ENCODE results near the gene TMEM181.
"Not testable (repeated sequence)": the region's sequence is repeated elsewhere in the genome, so short reads cannot be mapped to it uniquely, and the experiment has no call there.

The TMEM181 gene

DNA sequence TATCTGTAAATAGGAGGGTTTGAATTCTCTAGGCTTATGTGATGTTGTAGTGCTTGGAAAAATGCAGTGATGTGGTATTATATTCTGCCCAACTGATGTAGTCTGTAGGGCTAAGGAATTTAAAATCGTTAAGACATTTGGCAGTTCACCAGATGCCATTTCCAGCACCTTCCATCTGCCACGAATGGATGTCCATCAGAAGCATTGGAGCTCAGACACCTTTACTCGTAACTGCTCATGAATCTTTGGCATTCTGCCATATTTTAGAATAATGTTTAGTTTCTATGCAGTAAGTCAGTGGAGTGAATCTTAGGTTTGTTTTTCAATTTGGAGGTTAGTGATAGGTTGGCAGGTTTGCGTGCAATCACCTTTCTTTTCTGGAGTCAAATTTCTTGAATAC lies 87.6 kb downstream of the TMEM181 start:
- no peak for DNase-seq (ENCODE audit: low read depth in 1 of 2, low spot score in 1 of 2)
- Histone ChIP-seq H3K27me3 (ENCODE audit: insufficient read depth, poor library complexity, severe bottlenecking) (no peaks in the 10 kb centered on the region), H3K27ac (replicated peaks) (no peak overlapping the region), H3K4me3 (replicated peaks; ENCODE audit: insufficient read depth, low read length) (no peak overlapping the region)
- TF ChIP-seq POLR2AphosphoS5 (IDR thresholded peaks at IDR 0.05; ENCODE audit: low read depth) (no peak), SPI1 (IDR thresholded peaks at IDR 0.05; ENCODE audit: borderline replicate concordance, low read depth) (no peak), GABPA (IDR thresholded peaks at IDR 0.05; ENCODE audit: low read depth) (no peak)
- TF ChIP-seq, protein P1, sequence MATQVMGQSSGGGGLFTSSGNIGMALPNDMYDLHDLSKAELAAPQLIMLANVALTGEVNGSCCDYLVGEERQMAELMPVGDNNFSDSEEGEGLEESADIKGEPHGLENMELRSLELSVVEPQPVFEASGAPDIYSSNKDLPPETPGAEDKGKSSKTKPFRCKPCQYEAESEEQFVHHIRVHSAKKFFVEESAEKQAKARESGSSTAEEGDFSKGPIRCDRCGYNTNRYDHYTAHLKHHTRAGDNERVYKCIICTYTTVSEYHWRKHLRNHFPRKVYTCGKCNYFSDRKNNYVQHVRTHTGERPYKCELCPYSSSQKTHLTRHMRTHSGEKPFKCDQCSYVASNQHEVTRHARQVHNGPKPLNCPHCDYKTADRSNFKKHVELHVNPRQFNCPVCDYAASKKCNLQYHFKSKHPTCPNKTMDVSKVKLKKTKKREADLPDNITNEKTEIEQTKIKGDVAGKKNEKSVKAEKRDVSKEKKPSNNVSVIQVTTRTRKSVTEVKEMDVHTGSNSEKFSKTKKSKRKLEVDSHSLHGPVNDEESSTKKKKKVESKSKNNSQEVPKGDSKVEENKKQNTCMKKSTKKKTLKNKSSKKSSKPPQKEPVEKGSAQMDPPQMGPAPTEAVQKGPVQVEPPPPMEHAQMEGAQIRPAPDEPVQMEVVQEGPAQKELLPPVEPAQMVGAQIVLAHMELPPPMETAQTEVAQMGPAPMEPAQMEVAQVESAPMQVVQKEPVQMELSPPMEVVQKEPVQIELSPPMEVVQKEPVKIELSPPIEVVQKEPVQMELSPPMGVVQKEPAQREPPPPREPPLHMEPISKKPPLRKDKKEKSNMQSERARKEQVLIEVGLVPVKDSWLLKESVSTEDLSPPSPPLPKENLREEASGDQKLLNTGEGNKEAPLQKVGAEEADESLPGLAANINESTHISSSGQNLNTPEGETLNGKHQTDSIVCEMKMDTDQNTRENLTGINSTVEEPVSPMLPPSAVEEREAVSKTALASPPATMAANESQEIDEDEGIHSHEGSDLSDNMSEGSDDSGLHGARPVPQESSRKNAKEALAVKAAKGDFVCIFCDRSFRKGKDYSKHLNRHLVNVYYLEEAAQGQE (IDR thresholded peaks at IDR 0.05; ENCODE audit: insufficient replicate concordance, low read depth) = no peak
- TF ChIP-seq, protein P2, sequence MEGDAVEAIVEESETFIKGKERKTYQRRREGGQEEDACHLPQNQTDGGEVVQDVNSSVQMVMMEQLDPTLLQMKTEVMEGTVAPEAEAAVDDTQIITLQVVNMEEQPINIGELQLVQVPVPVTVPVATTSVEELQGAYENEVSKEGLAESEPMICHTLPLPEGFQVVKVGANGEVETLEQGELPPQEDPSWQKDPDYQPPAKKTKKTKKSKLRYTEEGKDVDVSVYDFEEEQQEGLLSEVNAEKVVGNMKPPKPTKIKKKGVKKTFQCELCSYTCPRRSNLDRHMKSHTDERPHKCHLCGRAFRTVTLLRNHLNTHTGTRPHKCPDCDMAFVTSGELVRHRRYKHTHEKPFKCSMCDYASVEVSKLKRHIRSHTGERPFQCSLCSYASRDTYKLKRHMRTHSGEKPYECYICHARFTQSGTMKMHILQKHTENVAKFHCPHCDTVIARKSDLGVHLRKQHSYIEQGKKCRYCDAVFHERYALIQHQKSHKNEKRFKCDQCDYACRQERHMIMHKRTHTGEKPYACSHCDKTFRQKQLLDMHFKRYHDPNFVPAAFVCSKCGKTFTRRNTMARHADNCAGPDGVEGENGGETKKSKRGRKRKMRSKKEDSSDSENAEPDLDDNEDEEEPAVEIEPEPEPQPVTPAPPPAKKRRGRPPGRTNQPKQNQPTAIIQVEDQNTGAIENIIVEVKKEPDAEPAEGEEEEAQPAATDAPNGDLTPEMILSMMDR (IDR thresholded peaks at IDR 0.05; ENCODE audit: insufficient read depth, low read length) = no peak

DNA sequence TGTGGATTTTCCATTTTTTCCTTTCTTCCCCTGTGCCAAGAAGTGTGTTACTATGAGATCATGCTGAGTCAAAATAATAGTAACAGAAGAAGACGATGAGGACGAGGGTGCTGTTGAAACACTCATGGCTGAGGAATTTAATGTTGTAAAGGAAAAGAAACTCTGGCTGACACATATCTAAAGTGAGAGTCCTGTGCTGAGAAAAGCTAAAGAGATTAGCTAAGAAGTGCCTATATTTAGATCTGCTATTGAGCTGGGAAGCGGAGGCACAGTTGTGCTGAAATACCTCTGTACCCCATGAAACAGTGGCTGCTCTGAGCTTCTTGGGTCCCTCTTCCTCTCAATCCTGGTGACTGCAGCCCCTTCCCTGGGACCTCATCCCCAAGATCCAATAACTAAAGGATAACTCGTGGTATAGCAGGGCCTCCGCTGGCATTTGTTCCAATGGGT lies 88.8 kb downstream of the TMEM181 start:
- DNase-seq (ENCODE audit: low read depth in 1 of 2, low spot score in 1 of 2) = no peak
- TF ChIP-seq SPI1 (IDR thresholded peaks at IDR 0.05; ENCODE audit: borderline replicate concordance, low read depth) (no peak), GABPA (IDR thresholded peaks at IDR 0.05; ENCODE audit: low read depth) (no peak)
- TF ChIP-seq, protein P1 (IDR thresholded peaks at IDR 0.05; ENCODE audit: insufficient replicate concordance, low read depth) = no peak
- H3K27ac ChIP-seq (replicated peaks) = no peak overlapping the region
- H3K27me3 ChIP-seq (ENCODE audit: insufficient read depth, poor library complexity, severe bottlenecking) = no peaks in the 10 kb centered on the region
- no peak overlapping the region for H3K4me3 ChIP-seq (replicated peaks; ENCODE audit: insufficient read depth, low read length)

DNA sequence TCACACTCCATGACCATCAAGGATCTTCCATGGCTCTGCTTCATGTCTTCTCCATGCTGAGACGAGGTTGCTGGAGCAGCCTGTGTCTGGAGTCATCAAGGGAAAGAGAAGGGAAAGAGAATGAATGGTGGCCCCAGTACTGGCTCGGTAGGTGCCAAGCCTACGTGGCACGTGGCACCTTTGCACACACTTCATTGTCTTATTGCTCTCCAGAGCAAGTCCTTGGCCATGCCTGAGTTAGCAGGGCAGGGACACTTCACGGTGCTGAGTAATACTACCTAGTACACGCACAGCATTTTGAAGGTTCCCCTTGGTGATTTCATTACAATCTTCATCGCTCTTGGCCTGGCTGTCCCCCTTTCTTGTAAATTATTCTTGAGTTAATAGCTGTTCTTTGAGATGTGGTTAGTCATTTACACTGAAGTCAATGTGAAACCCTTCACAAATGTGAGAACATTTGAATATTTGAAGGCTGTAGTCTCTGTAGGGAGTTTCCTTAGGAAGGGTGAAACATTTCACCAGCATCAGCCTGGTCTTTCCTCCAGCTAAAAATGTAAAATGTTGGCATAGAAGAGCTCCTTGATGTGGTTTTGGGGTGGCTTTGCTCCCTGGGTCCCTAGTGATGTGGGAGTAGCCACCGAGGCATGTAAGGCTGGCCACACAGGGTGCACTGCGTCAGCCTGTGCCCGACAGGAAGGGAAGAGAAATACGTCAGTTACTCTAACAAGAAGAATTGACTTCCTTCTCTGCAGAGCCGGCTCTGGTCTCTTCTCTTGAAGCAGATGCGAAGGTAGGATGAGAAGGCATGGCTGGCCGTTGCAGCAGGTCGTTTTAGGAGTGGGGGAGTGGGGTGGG lies 89.6 kb downstream of the TMEM181 start, which contains the start of gene SYTL3:
Gene SYTL3 (plus strand): TSS at position 766 of the 855 bp plus-strand sequence. CDS start 13,215 bp downstream, outside the sequence.
- TF ChIP-seq, protein P1 (IDR thresholded peaks at IDR 0.05; ENCODE audit: insufficient replicate concordance, low read depth) = no peak
- TF ChIP-seq SPI1 (IDR thresholded peaks at IDR 0.05; ENCODE audit: borderline replicate concordance, low read depth) (peak; percentile 65; the same call in 1 of the 2 replicates), POLR2AphosphoS5 (IDR thresholded peaks at IDR 0.05; ENCODE audit: low read depth) (no peak), GABPA (IDR thresholded peaks at IDR 0.05; ENCODE audit: low read depth) (no peak)
- TF ChIP-seq, protein P2 (IDR thresholded peaks at IDR 0.05; ENCODE audit: insufficient read depth, low read length) = no peak
- Histone ChIP-seq H3K4me3 (replicated peaks; ENCODE audit: insufficient read depth, low read length) (no peak within 1 kb of the TSS), H3K27ac (replicated peaks) (no peak within 1 kb of the TSS), H3K27me3 (ENCODE audit: insufficient read depth, poor library complexity, severe bottlenecking) (no peaks in the 10 kb centered on the region)
- DNase-seq (ENCODE audit: low read depth in 1 of 2, low spot score in 1 of 2) = peak; percentile 43 to 68

DNA sequence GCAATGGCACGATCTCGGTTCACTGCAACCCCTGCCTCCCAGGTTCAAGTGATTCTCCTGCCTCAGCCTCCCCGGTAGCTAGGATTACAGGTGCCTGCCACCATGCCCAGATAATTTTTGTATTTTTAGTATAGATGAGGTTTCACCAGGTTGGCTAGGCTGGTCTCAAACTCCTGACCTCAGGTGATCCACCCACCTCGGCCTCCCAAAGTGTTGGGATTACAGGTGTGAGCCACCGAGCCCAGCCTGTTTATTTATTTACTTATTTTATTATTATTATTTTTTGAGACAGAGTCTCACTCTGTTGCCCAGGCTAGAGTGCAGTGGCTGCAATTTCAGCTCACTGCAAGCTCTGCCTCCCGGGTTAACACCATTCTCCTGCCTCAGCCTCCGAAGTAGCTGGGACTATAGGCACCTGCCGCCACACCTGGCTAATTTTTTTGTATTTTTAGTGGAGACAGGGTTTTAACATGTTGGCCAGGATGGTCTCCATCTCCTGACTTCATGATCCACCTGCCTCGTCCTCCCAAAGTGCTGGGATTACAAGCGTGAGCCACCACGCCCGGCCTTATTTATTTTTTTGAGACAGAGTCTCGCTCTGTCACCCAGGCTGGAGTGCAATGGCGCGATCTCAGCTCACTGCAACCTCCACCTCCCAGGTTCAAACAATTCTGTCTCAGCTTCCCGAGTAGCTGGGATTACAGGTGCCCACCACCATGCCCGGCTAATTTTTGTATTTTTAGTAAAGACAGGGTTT lies 92.3 kb downstream of the TMEM181 start:
- not testable (repeated sequence) for H3K4me3 ChIP-seq (replicated peaks; ENCODE audit: insufficient read depth, low read length); DNase-seq (ENCODE audit: low read depth in 1 of 2, low spot score in 1 of 2); H3K27me3 ChIP-seq (ENCODE audit: insufficient read depth, poor library complexity, severe bottlenecking); H3K27ac ChIP-seq (replicated peaks)

All from HL-60 (cell line).